Transverse colon (tissue), 4 donors: ENCODE measurements around the gene DRC7.

Experiments used
- CTCF ChIP-seq, 5 experiments: fragments of 200-600 bp in 3 of 5; fragments of 450-650 bp in 2 of 5; sonication (generic) in 3 of 5; IDR thresholded peaks; 1 replicate in 2 of 5; 2 replicates in 3 of 5; pipeline ENCODE4 v1.5.1; 2016 to 2017; ENCODE audit warnings: antibody characterized with exemption in 5 of 5, inconsistent platforms in 3 of 5, mild to moderate bottlenecking in 2 of 5, moderate library complexity in 1 of 5
- EP300 ChIP-seq: sonication (generic); formaldehyde crosslinking; IDR thresholded peaks from one replicate; pipeline ENCODE4 v1.6.1; 2017; ENCODE audit warnings: antibody characterized with exemption, low read depth
- POLR2AphosphoS5 ChIP-seq, 3 donors: sonication (generic); formaldehyde crosslinking; IDR thresholded peaks; one replicate each; pipeline ENCODE4 v1.6.1; 2016; ENCODE audit warnings: antibody characterized with exemption in 3 of 3

DNA sequence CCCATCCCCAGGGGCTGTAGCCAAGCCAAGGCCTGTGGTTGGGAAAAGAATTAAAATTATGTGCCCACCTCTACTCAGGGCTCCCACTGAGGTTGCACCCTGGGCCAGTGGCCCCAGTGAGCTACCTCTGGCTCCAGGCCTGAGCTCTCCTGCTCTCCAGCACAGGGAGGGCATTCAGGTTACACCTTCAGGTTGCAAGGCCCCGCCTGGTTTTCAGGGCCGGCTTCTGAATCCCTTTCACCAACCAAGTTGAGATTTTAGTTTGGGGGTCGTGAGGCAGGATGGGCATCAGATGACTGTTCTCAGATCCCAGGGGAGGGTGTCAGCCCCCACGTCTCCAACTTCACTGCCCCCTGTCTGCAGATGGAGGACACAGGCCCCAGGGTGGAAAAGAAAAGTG is 33.0 kb downstream of the DRC7 start:
- TF ChIP-seq EP300 (no peak), CTCF (IDR thresholded peaks at IDR 0.05) (no peak), POLR2AphosphoS5 (IDR thresholded peaks at IDR 0.05) (no peak)
